Coronary artery (tissue), 2 donors: ENCODE results near the gene SAMD8.

Experiments used
- DNase-seq: peaks from one replicate; pipeline ENCODE4 v3.0.0-alpha.2; 2017; ENCODE audit warnings: low spot score
- H3K27ac ChIP-seq, 2 donors: fragments of 200-600 bp; sonication (generic); one replicate each; pipeline ENCODE4 v1.5.1; 2016 to 2019
- H3K4me3 ChIP-seq: fragments of 200-600 bp; sonication (generic); 2 replicates; pipeline ENCODE4 v1.5.1; 2016; ENCODE audit warnings: mild to moderate bottlenecking, moderate library complexity
- CTCF ChIP-seq: fragments of 200-600 bp; sonication (generic); IDR thresholded peaks from one replicate; pipeline ENCODE4 v1.5.1; 2019; ENCODE audit warnings: antibody characterized with exemption

SAMD8 gene

GRCh38 chr10:75207079-75207856, 95.8 kb downstream of the SAMD8 start:
- Histone ChIP-seq H3K27ac (no peak overlapping the region), H3K4me3 (no peak overlapping the region)
- no peak for TF ChIP-seq CTCF
- DNase-seq, result no peak

- DNase-seq, result no peak
- no peak for TF ChIP-seq CTCF
- no peak overlapping the region for H3K27ac ChIP-seq
- H3K4me3 ChIP-seq, result no peak overlapping the region
Measured at GRCh38 chr10:75207857-75208144, 96.3 kb downstream of the SAMD8 start.

GRCh38 chr10:75208181-75208580, 96.7 kb downstream of the SAMD8 start:
- DNase-seq, result no peak
- H3K27ac ChIP-seq, result no peak overlapping the region
- no peak for TF ChIP-seq CTCF
- no peak overlapping the region for H3K4me3 ChIP-seq

- H3K4me3 ChIP-seq, result peak overlapping the region; percentile 89
- TF ChIP-seq CTCF, result no peak
Measured at GRCh38 chr10:75209086-75209920, 97.8 kb downstream of the SAMD8 start.

GRCh38 chr10:75209921-75210281, 98.4 kb downstream of the SAMD8 start:
- no peak for TF ChIP-seq CTCF
- Histone ChIP-seq H3K4me3 (peak overlapping the region; percentile 89), H3K27ac (peak overlapping the region; percentile 96 to 100)
- peak; percentile 91 for DNase-seq

More at GRCh38 chr10:75209086-75209920, 97.8 kb downstream of the SAMD8 start:
- DNase-seq, result no peak
- peak overlapping the region; percentile 96 to 100 for H3K27ac ChIP-seq

- Histone ChIP-seq H3K4me3 (peak within 1 kb of the TSS; percentile 89), H3K27ac (peak within 1 kb of the TSS; percentile 96 to 100)
- peak; percentile 95 for DNase-seq
- no peak for TF ChIP-seq CTCF
Measured at GRCh38 chr10:75210282-75211006, 99.0 kb downstream of the SAMD8 start, which contains the start of gene VDAC2. Gene VDAC2 (plus strand): TSS chr10:75210796. CDS start chr10:75211159, 363 bp downstream.
